ENCODE measurements around the gene PCMT1.
A peak's percentile ranks its signal among the peaks of the same experiment; 100 is the strongest.
"Not testable (repeated sequence)": the region's sequence is repeated elsewhere in the genome, so short reads cannot be mapped to it uniquely, and the experiment has no call there.

PCMT1 gene

DNA sequence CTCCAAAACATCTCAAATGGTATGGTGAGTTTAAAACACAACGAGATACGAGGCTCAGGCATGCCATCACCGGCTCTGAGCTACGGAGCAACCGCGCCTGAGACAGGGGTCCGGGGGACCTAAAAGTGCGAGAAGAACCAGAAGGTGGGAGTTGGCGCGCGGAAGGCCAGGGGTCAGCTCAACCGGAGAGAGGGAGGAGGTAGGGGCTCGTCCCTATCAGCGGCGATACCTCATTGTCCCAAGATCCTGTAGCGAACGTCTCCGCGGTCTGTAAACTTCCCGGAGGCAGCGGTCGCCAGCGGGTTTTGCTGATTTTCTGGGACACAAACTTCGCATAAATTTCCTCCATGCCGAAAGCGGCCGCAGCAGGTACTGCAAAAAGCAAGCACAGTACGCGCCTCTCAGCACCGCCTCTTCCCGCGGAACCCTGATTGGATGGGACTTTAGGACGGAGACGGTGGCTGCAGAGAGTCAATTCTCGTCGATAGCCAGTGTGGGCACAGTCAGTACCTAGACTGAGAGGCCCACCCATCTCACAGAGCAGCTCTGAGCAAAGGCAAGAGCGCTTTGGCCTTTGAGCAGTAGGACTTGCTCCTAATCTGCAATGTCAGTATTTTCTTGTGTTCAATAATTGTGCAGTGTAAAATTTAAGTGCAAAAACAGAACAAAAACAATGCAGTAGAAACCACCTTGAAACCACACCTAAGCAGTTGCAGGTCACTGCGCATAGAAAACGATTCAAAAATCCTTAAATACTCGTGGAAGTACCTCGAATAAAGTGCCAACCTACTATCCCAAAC, 3.2 kb upstream of the PCMT1 start, which contains the start of gene NUP43:
NUP43 (minus strand) TSS at position 383 of the 800 bp plus-strand sequence; CDS start at position 349, 34 bp downstream.
- Histone ChIP-seq H3K9me3 (ENCODE audit: control insufficient read depth, low read length) (no peaks in the 10 kb centered on the region), H3K27me3 (ENCODE audit: control insufficient read depth, insufficient read depth, low read length) (no peaks in the 10 kb centered on the region), H3K79me2 (peaks cover 16% of the 10 kb centered on the region), H3K27ac (peak within 1 kb of the TSS; percentile 50), H3K4me2 (ENCODE audit: low read length) (peak within 1 kb of the TSS; percentile 98), H3K4me3 (ENCODE audit: low read depth, low read length) (peak within 1 kb of the TSS; percentile 95), H3K9ac (peak within 1 kb of the TSS; percentile 47), H3K4me1 (peaks cover 5% of the 10 kb centered on the region), H2AFZ (peak within 1 kb of the TSS; percentile 76), H3K36me3 (ENCODE audit: control insufficient read depth, insufficient read depth, low read length) (no peaks in the 10 kb centered on the region)
- TF ChIP-seq, protein P1, sequence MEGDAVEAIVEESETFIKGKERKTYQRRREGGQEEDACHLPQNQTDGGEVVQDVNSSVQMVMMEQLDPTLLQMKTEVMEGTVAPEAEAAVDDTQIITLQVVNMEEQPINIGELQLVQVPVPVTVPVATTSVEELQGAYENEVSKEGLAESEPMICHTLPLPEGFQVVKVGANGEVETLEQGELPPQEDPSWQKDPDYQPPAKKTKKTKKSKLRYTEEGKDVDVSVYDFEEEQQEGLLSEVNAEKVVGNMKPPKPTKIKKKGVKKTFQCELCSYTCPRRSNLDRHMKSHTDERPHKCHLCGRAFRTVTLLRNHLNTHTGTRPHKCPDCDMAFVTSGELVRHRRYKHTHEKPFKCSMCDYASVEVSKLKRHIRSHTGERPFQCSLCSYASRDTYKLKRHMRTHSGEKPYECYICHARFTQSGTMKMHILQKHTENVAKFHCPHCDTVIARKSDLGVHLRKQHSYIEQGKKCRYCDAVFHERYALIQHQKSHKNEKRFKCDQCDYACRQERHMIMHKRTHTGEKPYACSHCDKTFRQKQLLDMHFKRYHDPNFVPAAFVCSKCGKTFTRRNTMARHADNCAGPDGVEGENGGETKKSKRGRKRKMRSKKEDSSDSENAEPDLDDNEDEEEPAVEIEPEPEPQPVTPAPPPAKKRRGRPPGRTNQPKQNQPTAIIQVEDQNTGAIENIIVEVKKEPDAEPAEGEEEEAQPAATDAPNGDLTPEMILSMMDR (IDR thresholded peaks at IDR 0.05), result peak; percentile 37

GRCh38 chr6:149749082-149749593, 403 bp upstream of the PCMT1 start:
- Histone ChIP-seq H3K4me3 (ENCODE audit: low read depth, low read length) (peak overlapping the region; percentile 93), H3K27ac (peak overlapping the region; percentile 71), H2AFZ (peak overlapping the region; percentile 93), H3K79me2 (peaks cover 27% of the 10 kb centered on the region), H3K4me2 (ENCODE audit: low read length) (peak overlapping the region; percentile 98)
- H3K9me3 ChIP-seq (ENCODE audit: control insufficient read depth, low read length); H3K27me3 ChIP-seq (ENCODE audit: control insufficient read depth, insufficient read depth, low read length); H3K36me3 ChIP-seq (ENCODE audit: control insufficient read depth, insufficient read depth, low read length); H3K9ac ChIP-seq; H3K4me1 ChIP-seq: not testable (repeated sequence)

GRCh38 chr6:149750136-149750609, 632 bp downstream of the PCMT1 start:
- H2AFZ ChIP-seq, result peak overlapping the region; percentile 93
- H3K27me3 ChIP-seq (ENCODE audit: control insufficient read depth, insufficient read depth, low read length), result no peaks in the 10 kb centered on the region
- TF ChIP-seq, protein P1 (IDR thresholded peaks at IDR 0.05), result no peak
- H3K4me2 ChIP-seq (ENCODE audit: low read length), result peak overlapping the region; percentile 98
- no peaks in the 10 kb centered on the region for H3K9me3 ChIP-seq (ENCODE audit: control insufficient read depth, low read length)
- peaks cover 33% of the 10 kb centered on the region for H3K79me2 ChIP-seq
- peak overlapping the region; percentile 93 for H3K4me3 ChIP-seq (ENCODE audit: low read depth, low read length)
- H3K4me1 ChIP-seq, result peaks cover 5% of the 10 kb centered on the region
- peak overlapping the region; percentile 25 for H3K9ac ChIP-seq
- H3K36me3 ChIP-seq (ENCODE audit: control insufficient read depth, insufficient read depth, low read length), result no peaks in the 10 kb centered on the region
- H3K27ac ChIP-seq, result peak overlapping the region; percentile 71

- Histone ChIP-seq H3K4me3 (ENCODE audit: low read depth, low read length) (no peak overlapping the region), H3K79me2 (peaks cover 39% of the 10 kb centered on the region), H2AFZ (no peak overlapping the region), H3K9ac (no peak overlapping the region), H3K4me2 (ENCODE audit: low read length) (no peak overlapping the region), H3K27ac (no peak overlapping the region), H3K4me1 (peaks cover 5% of the 10 kb centered on the region), H3K27me3 (ENCODE audit: control insufficient read depth, insufficient read depth, low read length) (no peaks in the 10 kb centered on the region), H3K9me3 (ENCODE audit: control insufficient read depth, low read length) (no peaks in the 10 kb centered on the region), H3K36me3 (ENCODE audit: control insufficient read depth, insufficient read depth, low read length) (no peaks in the 10 kb centered on the region)
- TF ChIP-seq, protein P1 (IDR thresholded peaks at IDR 0.05), result no peak
Measured at GRCh38 chr6:149751239-149751638, 1.7 kb downstream of the PCMT1 start.

DNA sequence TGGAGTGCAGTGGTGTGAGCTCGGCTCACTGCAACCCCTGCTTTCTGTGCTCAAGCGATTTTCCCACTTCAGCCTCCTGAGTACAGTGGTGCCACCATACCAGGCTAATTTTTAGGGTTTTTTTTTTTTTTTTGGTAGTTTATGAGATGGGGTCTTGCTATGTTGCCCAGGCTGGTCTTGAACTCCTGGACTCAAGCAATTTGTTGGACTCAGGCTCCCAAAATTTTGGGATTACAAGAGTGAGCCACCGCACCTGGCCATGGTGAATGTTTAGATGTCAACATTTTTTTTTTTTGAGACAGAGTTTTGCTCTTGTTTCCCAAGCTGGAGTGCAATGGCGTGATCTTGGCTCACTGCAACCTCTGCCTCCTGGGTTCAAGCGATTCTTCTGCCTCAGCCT, 2.4 kb downstream of the PCMT1 start:
- H3K27me3 ChIP-seq (ENCODE audit: control insufficient read depth, insufficient read depth, low read length); H3K4me3 ChIP-seq (ENCODE audit: low read depth, low read length); H3K4me1 ChIP-seq; H3K4me2 ChIP-seq (ENCODE audit: low read length); H2AFZ ChIP-seq; H3K27ac ChIP-seq; H3K36me3 ChIP-seq (ENCODE audit: control insufficient read depth, insufficient read depth, low read length); H3K9me3 ChIP-seq (ENCODE audit: control insufficient read depth, low read length); H3K9ac ChIP-seq: not testable (repeated sequence)
- peaks cover 39% of the 10 kb centered on the region for H3K79me2 ChIP-seq

Measured in parathyroid adenoma (tissue), 2 donors.